Tibial artery (tissue), 4 donors: ENCODE measurements around the gene GLDN.

Experiments used
- DNase-seq, 2 donors: peaks; one replicate each; pipeline ENCODE4 v3.0.0-alpha.2; 2019
- H3K27ac ChIP-seq, 2 donors: fragments of 200-600 bp; sonication (generic) in 1 of 2; 1 replicate in 1 of 2; 2 replicates in 1 of 2; pipeline ENCODE4 v1.5.1; 2018 to 2019; ENCODE audit warnings: mild to moderate bottlenecking in 1 of 2
- H3K27me3 ChIP-seq, 2 donors: fragments of 200-600 bp; sonication (generic) in 1 of 2; one replicate each; pipeline versions ENCODE4 v1.5.1 to v1.6.0; 2016 to 2019
- H3K36me3 ChIP-seq, 3 donors: fragments of 200-600 bp; sonication (generic) in 2 of 3; one replicate each; pipeline ENCODE4 v1.5.1; 2016 to 2019; ENCODE audit warnings: mild to moderate bottlenecking in 2 of 3
- H3K4me1 ChIP-seq, 4 donors: fragments of 200-600 bp; sonication (generic) in 2 of 4; 1 replicate in 3 of 4; 2 replicates in 1 of 4; pipeline ENCODE4 v1.5.1; 2016 to 2019
- H3K4me3 ChIP-seq, 2 donors: fragments of 200-600 bp; sonication (generic) in 1 of 2; 1 replicate in 1 of 2; 2 replicates in 1 of 2; pipeline ENCODE4 v1.5.1; 2018 to 2019; ENCODE audit warnings: mild to moderate bottlenecking in 2 of 2
- H3K9me3 ChIP-seq, 3 donors: fragments of 200-600 bp; sonication (generic) in 1 of 3; one replicate each; pipeline ENCODE4 v1.5.1; 2016 to 2019
- intact Hi-C: fragments of 100-400 bp; cut with DNase I; formaldehyde crosslinking; loops from one replicate; pipeline ENCODE4 v1.15.0; 2023; ENCODE audit warnings: low total_unique reads
- TF ChIP-seq, protein P1 (sequence below), 2 experiments: fragments of 200-600 bp in 1 of 2; fragments of 450-650 bp in 1 of 2; IDR thresholded peaks; one replicate each; pipeline ENCODE4 v1.5.1; 2017 to 2019; ENCODE audit warnings: antibody characterized with exemption in 2 of 2, mild to moderate bottlenecking in 1 of 2, moderate library complexity in 1 of 2

The GLDN gene

DNA sequence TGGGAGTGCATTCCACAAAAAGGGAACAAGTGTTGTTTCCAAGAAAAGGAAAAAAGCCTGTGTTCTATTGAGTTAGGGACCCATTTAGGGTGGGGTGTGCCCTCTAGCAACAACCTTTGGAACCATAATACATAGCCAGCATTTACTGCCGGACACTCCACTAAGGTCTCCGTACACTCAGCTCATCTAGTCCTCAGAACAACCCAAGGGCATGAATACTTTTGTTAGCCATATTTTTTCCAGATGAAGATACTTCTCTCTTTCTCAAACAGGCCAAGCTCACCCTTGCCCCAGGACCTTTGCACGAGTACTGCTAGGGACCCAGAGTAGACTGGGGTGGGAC is 46.2 kb downstream of the GLDN start:
- intact Hi-C loops, result no loop called here
- H3K4me1 ChIP-seq, result no peaks in the 10 kb centered on the region
- TF ChIP-seq, protein P1, sequence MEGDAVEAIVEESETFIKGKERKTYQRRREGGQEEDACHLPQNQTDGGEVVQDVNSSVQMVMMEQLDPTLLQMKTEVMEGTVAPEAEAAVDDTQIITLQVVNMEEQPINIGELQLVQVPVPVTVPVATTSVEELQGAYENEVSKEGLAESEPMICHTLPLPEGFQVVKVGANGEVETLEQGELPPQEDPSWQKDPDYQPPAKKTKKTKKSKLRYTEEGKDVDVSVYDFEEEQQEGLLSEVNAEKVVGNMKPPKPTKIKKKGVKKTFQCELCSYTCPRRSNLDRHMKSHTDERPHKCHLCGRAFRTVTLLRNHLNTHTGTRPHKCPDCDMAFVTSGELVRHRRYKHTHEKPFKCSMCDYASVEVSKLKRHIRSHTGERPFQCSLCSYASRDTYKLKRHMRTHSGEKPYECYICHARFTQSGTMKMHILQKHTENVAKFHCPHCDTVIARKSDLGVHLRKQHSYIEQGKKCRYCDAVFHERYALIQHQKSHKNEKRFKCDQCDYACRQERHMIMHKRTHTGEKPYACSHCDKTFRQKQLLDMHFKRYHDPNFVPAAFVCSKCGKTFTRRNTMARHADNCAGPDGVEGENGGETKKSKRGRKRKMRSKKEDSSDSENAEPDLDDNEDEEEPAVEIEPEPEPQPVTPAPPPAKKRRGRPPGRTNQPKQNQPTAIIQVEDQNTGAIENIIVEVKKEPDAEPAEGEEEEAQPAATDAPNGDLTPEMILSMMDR (IDR thresholded peaks at IDR 0.05), result no peak
- no peak for DNase-seq
- H3K27ac ChIP-seq, result no peak overlapping the region
- no peak overlapping the region for H3K4me3 ChIP-seq
- peaks cover 15 to 16% (median 16%) of the 10 kb centered on the region in 3 donors for H3K36me3 ChIP-seq
- no peaks in the 10 kb centered on the region for H3K9me3 ChIP-seq
- no peaks in the 10 kb centered on the region for H3K27me3 ChIP-seq

DNA sequence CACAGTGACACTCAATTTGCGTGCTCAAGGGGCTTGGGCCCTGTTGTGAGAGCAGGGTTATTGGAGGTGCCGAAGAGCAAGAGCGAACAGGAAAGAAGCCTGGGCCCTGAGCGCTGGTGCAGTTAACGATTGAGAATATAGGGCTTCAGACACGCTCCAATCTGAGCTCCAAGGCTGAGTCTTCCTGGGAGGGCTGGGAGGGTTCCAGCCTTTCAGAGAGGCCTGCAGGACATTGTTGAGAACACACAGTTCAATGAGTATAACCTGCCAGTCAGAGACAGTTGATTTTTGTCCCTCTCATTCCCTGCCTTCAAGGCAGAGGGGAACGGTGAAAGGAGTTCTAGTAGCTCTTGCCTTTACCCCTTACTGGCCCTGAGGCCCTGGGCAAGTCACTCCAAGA is 47.3 kb downstream of the GLDN start:
- Histone ChIP-seq H3K27me3 (no peaks in the 10 kb centered on the region), H3K4me3 (no peak overlapping the region), H3K9me3 (no peaks in the 10 kb centered on the region), H3K27ac (no peak overlapping the region), H3K4me1 (no peaks in the 10 kb centered on the region), H3K36me3 (peaks cover 13 to 16% (median 14%) of the 10 kb centered on the region in 3 donors)
- no peak for DNase-seq
- TF ChIP-seq, protein P1 (IDR thresholded peaks at IDR 0.05), result no peak
- intact Hi-C loops, result no loop called here

DNA sequence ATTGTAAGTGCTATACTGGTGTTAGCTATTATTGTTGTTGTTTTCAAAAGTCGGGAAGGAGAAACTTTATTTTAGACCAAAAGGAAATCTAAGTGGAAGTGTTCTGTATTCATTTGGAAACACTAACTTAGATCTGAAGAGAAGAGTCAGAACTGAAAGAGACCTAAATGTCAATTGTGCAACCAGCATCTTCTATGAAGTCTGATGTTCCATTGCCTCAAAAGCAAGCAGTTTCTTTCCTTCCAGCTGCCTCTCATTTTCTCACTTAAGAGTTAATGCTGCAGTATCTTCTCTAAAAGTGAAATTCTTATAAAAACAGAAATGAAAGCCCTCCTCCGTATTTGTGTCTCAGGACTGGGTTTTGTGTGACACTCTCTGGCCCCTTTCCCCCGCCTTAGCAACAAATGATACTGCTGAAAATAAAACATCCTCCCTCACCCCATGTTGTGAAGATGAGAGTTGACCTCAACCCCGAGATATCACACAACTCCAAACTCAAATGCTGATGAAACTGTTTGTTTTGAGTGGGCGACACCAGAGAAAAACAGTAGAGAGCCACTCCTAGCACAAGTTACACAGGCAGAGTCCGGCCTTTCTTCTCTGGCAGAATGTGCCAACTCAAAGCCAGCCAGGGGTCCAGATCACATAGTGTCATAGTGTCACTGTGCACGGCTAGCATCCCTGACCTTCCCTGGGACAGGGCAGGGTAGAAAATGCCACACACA is 48.9 kb downstream of the GLDN start:
- no peak for DNase-seq
- TF ChIP-seq, protein P1 (IDR thresholded peaks at IDR 0.05), result no peak
- no peaks in the 10 kb centered on the region for H3K9me3 ChIP-seq
- H3K27me3 ChIP-seq, result no peaks in the 10 kb centered on the region
- intact Hi-C loops, result no loop called here
- no peak overlapping the region for H3K4me3 ChIP-seq
- H3K27ac ChIP-seq, result no peak overlapping the region
- H3K4me1 ChIP-seq, result no peaks in the 10 kb centered on the region
- peaks cover 0 to 6% (median 0%) of the 10 kb centered on the region in 3 donors for H3K36me3 ChIP-seq

DNA sequence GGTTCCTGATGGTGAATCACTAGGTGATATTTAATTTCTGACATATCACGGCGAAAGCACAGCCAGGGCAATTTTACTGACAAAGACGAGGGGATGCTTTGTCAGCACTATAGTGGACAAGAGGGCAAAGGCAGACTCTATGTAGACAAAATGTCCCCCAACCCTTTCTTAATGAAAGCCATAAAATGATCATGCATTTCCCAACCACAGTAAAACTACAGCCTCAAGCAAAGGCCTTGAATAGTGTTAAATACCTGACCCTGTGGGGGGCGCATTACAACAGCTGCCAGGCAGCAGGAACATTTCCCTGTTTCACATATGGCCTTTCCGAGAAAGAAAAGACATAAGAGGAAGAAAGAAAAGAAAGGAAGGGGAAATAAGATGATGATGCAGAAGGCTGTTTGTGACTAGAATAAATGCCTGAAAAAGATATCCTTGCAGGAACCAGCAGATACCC is 49.5 kb downstream of the GLDN start:
- no peak overlapping the region for H3K4me3 ChIP-seq
- H3K36me3 ChIP-seq, result peaks cover 0 to 6% (median 0%) of the 10 kb centered on the region in 3 donors
- no peak overlapping the region for H3K27ac ChIP-seq
- H3K4me1 ChIP-seq, result no peaks in the 10 kb centered on the region
- H3K9me3 ChIP-seq, result no peaks in the 10 kb centered on the region
- intact Hi-C loops, result no loop called here
- H3K27me3 ChIP-seq, result no peaks in the 10 kb centered on the region
- no peak for DNase-seq
- TF ChIP-seq, protein P1 (IDR thresholded peaks at IDR 0.05), result no peak

DNA sequence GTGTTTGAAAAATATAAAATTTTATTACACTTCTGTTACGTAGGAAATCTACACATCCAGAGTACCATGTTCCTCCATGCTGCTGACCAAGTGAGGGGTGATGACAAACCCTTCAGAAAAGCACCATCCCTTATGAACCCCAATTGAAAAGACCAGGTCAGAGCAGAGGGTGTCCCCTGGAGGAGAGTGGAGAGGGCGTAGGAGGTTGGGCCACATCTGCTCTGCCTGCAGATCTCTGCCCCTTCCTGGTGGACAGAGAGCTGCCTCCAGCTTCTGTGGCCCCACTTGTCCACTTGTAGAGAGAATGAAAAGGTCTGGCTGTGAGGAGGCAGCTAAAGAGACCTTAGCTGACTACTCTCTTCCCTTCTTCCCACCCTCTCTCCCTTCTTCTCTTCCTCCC is 55.5 kb downstream of the GLDN start:
- no peak for DNase-seq
- Histone ChIP-seq H3K27ac (no peak overlapping the region), H3K9me3 (no peaks in the 10 kb centered on the region), H3K4me3 (no peak overlapping the region), H3K4me1 (no peaks in the 10 kb centered on the region), H3K36me3 (peaks cover 0 to 28% (median 7%) of the 10 kb centered on the region in 3 donors), H3K27me3 (no peaks in the 10 kb centered on the region)
- intact Hi-C loops, result no loop called here
- TF ChIP-seq, protein P1 (IDR thresholded peaks at IDR 0.05), result no peak
